Uterus (tissue), 4 donors: Measurements from ENCODE around the gene GJA8. TPM values are rescaled to one million over a fixed set of nuclear protein-coding genes. Genes with fewer than 3 reads are reported as not detected.
"Not testable (repeated sequence)": the region's sequence is repeated elsewhere in the genome, so short reads cannot be mapped to it uniquely, and the experiment has no call there.

ENCODE experiments used
- DNase-seq, 2 donors: peaks; one replicate each; pipeline ENCODE4 v3.0.0-alpha.2; 2019 to 2020
- H3K27ac ChIP-seq, 2 donors: fragments of 200-600 bp; sonication (generic); 1 replicate in 1 of 2; 2 replicates in 1 of 2; pipeline ENCODE4 v1.5.1; 2016 to 2018
- H3K27me3 ChIP-seq, 2 donors: fragments of 200-600 bp; sonication (generic); one replicate each; pipeline ENCODE4 v1.5.1; 2018 to 2019; ENCODE audit warnings: control low read depth in 1 of 2
- H3K36me3 ChIP-seq, 2 donors: fragments of 200-600 bp; sonication (generic); one replicate each; pipeline ENCODE4 v1.5.1; 2019; ENCODE audit warnings: control low read depth in 1 of 2
- H3K4me1 ChIP-seq, 2 donors: fragments of 200-600 bp; sonication (generic); one replicate each; pipeline ENCODE4 v1.5.1; 2018 to 2019; ENCODE audit warnings: control low read depth in 1 of 2
- H3K4me3 ChIP-seq, 2 donors: fragments of 200-600 bp; sonication (generic); 1 replicate in 1 of 2; 2 replicates in 1 of 2; pipeline ENCODE4 v1.5.1; 2018 to 2019; ENCODE audit warnings: mild to moderate bottlenecking in 1 of 2
- H3K9me3 ChIP-seq, 2 donors: fragments of 200-600 bp; sonication (generic); one replicate each; pipeline ENCODE4 v1.5.1; 2019; ENCODE audit warnings: control low read depth in 1 of 2
- POLR2A ChIP-seq, 2 donors: fragments of 450-650 bp; IDR thresholded peaks; one replicate each; pipeline ENCODE4 v1.6.1; 2016; ENCODE audit warnings: antibody characterized with exemption in 2 of 2, mild to moderate bottlenecking in 1 of 2, moderate library complexity in 1 of 2
- intact Hi-C: fragments of 100-400 bp; cut with DNase I; formaldehyde crosslinking; loops from one replicate; pipeline ENCODE4 v1.15.1; 2023; ENCODE audit warnings: low total_unique reads
- total RNA-seq, 4 donors: library from RNA; depleted of rRNA in 3 of 4; stranded (reverse); fragments of >200 nt in 3 of 4; gene quantifications; one replicate each; pipeline versions ENCODE4 v1.1.0 to v1.2.4, GENCODE V29; 2014 to 2023
- donor health status: DM: yes; HTN: yes; CAD: no.

The GJA8 gene
- total RNA-seq, 4 donors from 2014 or later: not detected

- Histone ChIP-seq H3K27ac (peak within 1 kb of the TSS; percentile 81 to 84), H3K4me3 (peak within 1 kb of the TSS; percentile 72 to 81)
- peak; percentile 63 to 92 for TF ChIP-seq POLR2A (IDR thresholded peaks at IDR 0.05)
- H3K4me1 ChIP-seq, intact Hi-C loops, H3K9me3 ChIP-seq, H3K27me3 ChIP-seq, H3K36me3 ChIP-seq: not testable (repeated sequence)
- DNase-seq: peak; percentile 75 to 93
Observed at GRCh38 chr1:147928236-147929132, 25.9 kb downstream of the GJA8 start, which contains the start of gene GPR89B. Gene GPR89B (plus strand): TSS chr1:147928420. CDS start chr1:147928537, 117 bp downstream.

- intact Hi-C loops, DNase-seq, H3K27me3 ChIP-seq, H3K4me3 ChIP-seq, H3K9me3 ChIP-seq, H3K4me1 ChIP-seq, H3K36me3 ChIP-seq, H3K27ac ChIP-seq: not testable (repeated sequence)
Observed at GRCh38 chr1:147931137-147931536, 28.5 kb downstream of the GJA8 start.

GRCh38 chr1:147935296-147935695 is 32.7 kb downstream of the GJA8 start:
- H3K4me1 ChIP-seq, H3K27me3 ChIP-seq, H3K4me3 ChIP-seq, DNase-seq, H3K36me3 ChIP-seq, H3K27ac ChIP-seq, intact Hi-C loops, H3K9me3 ChIP-seq: not testable (repeated sequence)

GRCh38 chr1:147940456-147940855 is 37.9 kb downstream of the GJA8 start:
- H3K4me1 ChIP-seq, H3K27ac ChIP-seq, H3K9me3 ChIP-seq, intact Hi-C loops, DNase-seq, H3K27me3 ChIP-seq, H3K36me3 ChIP-seq, H3K4me3 ChIP-seq: not testable (repeated sequence)

GRCh38 chr1:147942563-147942962 is 40.0 kb downstream of the GJA8 start:
- intact Hi-C loops: not testable (repeated sequence)

GRCh38 chr1:147949517-147949916 is 46.9 kb downstream of the GJA8 start:
- DNase-seq, intact Hi-C loops, H3K27me3 ChIP-seq, H3K36me3 ChIP-seq, H3K27ac ChIP-seq, H3K4me3 ChIP-seq, H3K4me1 ChIP-seq, H3K9me3 ChIP-seq: not testable (repeated sequence)

More at GRCh38 chr1:147942563-147942962, 40.0 kb downstream of the GJA8 start:
- H3K27ac ChIP-seq, H3K4me3 ChIP-seq, DNase-seq, H3K27me3 ChIP-seq, H3K36me3 ChIP-seq, H3K4me1 ChIP-seq, H3K9me3 ChIP-seq: not testable (repeated sequence)

Other genes starting within 250 kb of the GJA8 start
- gene ACP6, start 232.3 kb upstream of the GJA8 start, total RNA-seq: 10 to 100 TPM in 2 of 4 donors, 1 to 10 TPM in 2; 3.6 to 29.3 (median 9.7) TPM
- 10 to 100 TPM in 3 of 4 donors, 1 to 10 TPM in 1; 10.0 to 24.5 (median 15.1) TPM for gene GJA5, start 142.2 kb upstream of the GJA8 start, total RNA-seq
- 10 to 100 TPM; 20.2 to 72.4 (median 30.1) TPM for gene GPR89B, start 25.6 kb downstream of the GJA8 start, total RNA-seq
- gene NBPF11, start 249.5 kb downstream of the GJA8 start, total RNA-seq: 10 to 100 TPM in 3 of 4 donors, 1 to 10 TPM in 1; 6.2 to 16.8 (median 12.8) TPM